ENCODE data around the gene DDOST.
A peak's percentile ranks its signal among the peaks of the same experiment; 100 is the strongest.

The DDOST gene

GRCh38 chr1:20660847-20661206 is 342 bp downstream of the DDOST start:
- H3K27ac ChIP-seq, result peak overlapping the region; percentile 79 to 88
- no peaks in the 10 kb centered on the region for H3K27me3 ChIP-seq
- peaks cover 0 to 32% (median 19%) of the 10 kb centered on the region in 4 donors for H3K4me1 ChIP-seq
- peak overlapping the region; percentile 97 to 99 for H3K4me3 ChIP-seq
- no peaks in the 10 kb centered on the region for H3K9me3 ChIP-seq
- H3K36me3 ChIP-seq, result peaks cover 8 to 26% (median 20%) of the 10 kb centered on the region in 3 donors
- no peak for TF ChIP-seq CTCF (IDR thresholded peaks at IDR 0.05)
- no peak for DNase-seq
- intact Hi-C loops (cut with DNase I; ENCODE audit: low total_unique reads), result no loop called here

- no peak for TF ChIP-seq CTCF (IDR thresholded peaks at IDR 0.05)
Observed at GRCh38 chr1:20660363-20660762, 806 bp downstream of the DDOST start.

GRCh38 chr1:20658166-20658915 is 2.8 kb downstream of the DDOST start:
- Histone ChIP-seq H3K4me3 (no peak overlapping the region), H3K36me3 (peaks cover 27 to 50% (median 45%) of the 10 kb centered on the region in 3 donors), H3K27me3 (no peaks in the 10 kb centered on the region), H3K27ac (no peak overlapping the region), H3K9me3 (no peaks in the 10 kb centered on the region), H3K4me1 (peaks cover 0 to 32% (median 19%) of the 10 kb centered on the region in 4 donors)
- no peak for DNase-seq
- TF ChIP-seq CTCF (IDR thresholded peaks at IDR 0.05), result no peak
- intact Hi-C loops (cut with DNase I; ENCODE audit: low total_unique reads), result no loop called here

More at GRCh38 chr1:20660363-20660762, 806 bp downstream of the DDOST start:
- Histone ChIP-seq H3K27ac (peak overlapping the region; percentile 79 to 88), H3K9me3 (no peaks in the 10 kb centered on the region), H3K4me3 (peak overlapping the region; percentile 97 to 99), H3K36me3 (peaks cover 13 to 31% (median 24%) of the 10 kb centered on the region in 3 donors), H3K27me3 (no peaks in the 10 kb centered on the region), H3K4me1 (peaks cover 0 to 32% (median 19%) of the 10 kb centered on the region in 4 donors)
- intact Hi-C loops (cut with DNase I; ENCODE audit: low total_unique reads), result no loop called here
- no peak for DNase-seq

GRCh38 chr1:20657024-20657423 is 4.1 kb downstream of the DDOST start:
- intact Hi-C loops (cut with DNase I; ENCODE audit: low total_unique reads), result no loop called here
- no peak overlapping the region for H3K4me3 ChIP-seq
- peaks cover 40 to 63% (median 58%) of the 10 kb centered on the region in 3 donors for H3K36me3 ChIP-seq
- H3K27ac ChIP-seq, result no peak overlapping the region
- no peaks in the 10 kb centered on the region for H3K27me3 ChIP-seq
- no peaks in the 10 kb centered on the region for H3K9me3 ChIP-seq
- peaks cover 0 to 26% (median 17%) of the 10 kb centered on the region in 4 donors for H3K4me1 ChIP-seq
- TF ChIP-seq CTCF (IDR thresholded peaks at IDR 0.05), result no peak
- no peak for DNase-seq

GRCh38 chr1:20654104-20654690 is 7.0 kb downstream of the DDOST start:
- intact Hi-C loops (cut with DNase I; ENCODE audit: low total_unique reads), result no loop called here
- DNase-seq, result no peak
- Histone ChIP-seq H3K4me1 (peaks cover 0 to 9% (median 2%) of the 10 kb centered on the region in 4 donors), H3K4me3 (no peak overlapping the region), H3K36me3 (peaks cover 57 to 89% (median 83%) of the 10 kb centered on the region in 3 donors), H3K27ac (no peak overlapping the region), H3K27me3 (no peaks in the 10 kb centered on the region), H3K9me3 (no peaks in the 10 kb centered on the region)
- no peak for TF ChIP-seq CTCF (IDR thresholded peaks at IDR 0.05)
